HG03103 (cell line): ENCODE data around the gene NUTF2.
"Not testable (repeated sequence)": the region's sequence is repeated elsewhere in the genome, so short reads cannot be mapped to it uniquely, and the experiment has no call there.

Source experiments
- ATAC-seq: cut with Tn5 transposase; IDR thresholded peaks from one replicate; pipeline ENCODE4 v1.9.1; 2021; ENCODE audit warnings: low read depth; ENCODE audit not compliant: unreplicated experiment

NUTF2 gene

DNA sequence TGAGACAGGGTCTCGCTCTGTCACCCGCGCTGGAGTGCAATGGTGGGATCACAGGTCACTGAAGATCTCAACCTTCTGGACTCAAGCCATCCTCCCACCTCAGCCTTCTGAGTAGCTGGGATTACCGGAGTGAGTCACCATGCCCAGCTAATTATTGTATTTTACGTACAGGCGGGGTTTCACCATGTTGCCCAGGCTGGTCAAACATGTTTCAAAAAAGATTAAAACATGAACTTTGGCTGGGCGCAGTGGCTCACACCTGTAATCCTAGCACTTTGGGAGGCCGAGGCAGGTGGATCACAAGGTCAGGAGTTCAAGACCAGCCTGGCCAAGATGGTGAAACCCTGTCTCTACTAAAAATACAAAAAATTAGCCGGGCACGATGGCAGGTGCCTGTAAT is 9.5 kb upstream of the NUTF2 start:
- ATAC-seq: not testable (repeated sequence)

DNA sequence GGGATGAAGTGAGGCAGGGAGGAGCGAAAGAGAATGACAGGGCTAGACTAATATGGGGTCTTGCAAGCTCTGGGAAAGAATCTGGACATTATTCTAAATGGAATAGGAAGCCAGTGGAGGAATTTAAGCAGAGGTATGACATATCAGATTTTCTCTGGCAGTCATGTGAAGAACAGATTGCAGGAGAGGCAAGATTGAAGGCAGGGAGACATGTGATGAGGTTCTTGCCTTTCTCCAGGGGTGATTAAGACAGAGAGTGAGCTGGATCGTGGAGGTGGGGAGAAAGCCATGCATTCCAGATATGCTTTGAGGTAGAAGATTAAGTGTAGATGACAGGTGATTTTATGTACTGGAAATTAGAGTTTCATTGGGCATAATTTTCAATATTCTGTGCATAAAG is 8.9 kb upstream of the NUTF2 start:
- no peak for ATAC-seq

DNA sequence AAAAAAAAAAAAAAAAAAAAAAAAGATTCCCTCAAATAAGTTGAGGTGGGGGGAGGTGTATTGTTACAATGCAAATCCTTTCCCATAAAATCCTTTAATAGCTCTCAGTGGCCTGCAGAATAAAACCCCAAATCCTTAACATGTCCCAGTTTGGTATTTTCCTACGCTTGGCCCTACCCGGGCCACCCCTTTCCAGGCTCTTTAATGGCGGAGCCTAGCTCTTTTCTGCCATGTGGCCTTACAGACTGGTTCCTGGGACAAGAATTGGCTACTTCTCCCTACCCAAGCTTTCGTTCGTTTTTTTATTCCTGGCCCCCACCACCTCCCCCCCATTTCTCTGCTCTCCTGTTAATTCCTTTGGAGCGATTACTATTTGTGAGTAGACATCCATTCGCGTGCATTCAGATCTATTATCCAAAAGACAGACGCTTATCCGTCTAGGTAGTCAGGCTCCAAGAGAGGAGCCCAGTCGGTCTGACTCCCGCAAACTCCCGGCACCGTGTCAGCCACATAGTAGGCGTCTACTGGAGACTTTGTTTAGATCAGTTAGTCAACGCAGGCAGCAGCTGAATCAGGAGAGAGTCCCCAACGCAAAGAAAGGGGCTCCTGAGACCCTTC is 5.4 kb upstream of the NUTF2 start:
- ATAC-seq: no peak

DNA sequence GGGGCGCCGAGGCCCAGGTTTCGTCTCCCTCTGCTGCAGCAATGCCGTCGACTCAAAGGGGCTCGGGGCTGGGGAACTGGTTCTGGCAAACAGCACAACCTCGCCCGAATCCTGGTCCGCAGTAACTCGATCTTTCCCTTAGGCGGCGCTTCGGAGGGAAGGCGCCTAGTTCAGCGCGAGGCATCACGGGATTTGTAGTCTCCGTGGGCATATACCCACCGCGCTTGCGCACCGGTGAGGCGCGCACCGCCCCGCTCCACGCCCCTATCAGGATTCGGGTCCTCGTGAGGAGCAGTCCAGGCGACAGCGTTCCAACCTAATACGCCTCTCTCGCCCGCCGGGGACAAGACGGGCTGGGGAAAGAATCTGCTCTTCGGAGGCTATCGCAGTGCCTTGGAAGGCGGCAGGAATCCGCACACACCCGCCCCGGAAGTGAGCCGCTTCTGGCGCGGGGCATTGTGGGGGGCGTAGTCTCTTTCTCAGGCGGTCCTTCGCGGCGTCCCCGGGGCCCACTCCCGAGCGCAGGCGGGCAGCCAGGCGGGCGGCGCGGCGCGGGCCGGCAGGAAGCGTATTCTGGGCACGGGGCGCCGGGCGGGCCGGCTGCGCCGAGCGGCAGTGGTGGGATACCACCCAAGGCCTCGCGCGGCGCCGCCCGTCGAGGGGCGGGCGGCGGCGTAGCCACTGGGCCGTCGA is 4.8 kb upstream of the NUTF2 start, which contains the start of gene THAP11:
TSS of gene THAP11 (plus strand) at position 505 of the 693 bp plus-strand sequence. CDS start 235 bp downstream, outside the sequence.
- peak; percentile 34 for ATAC-seq

DNA sequence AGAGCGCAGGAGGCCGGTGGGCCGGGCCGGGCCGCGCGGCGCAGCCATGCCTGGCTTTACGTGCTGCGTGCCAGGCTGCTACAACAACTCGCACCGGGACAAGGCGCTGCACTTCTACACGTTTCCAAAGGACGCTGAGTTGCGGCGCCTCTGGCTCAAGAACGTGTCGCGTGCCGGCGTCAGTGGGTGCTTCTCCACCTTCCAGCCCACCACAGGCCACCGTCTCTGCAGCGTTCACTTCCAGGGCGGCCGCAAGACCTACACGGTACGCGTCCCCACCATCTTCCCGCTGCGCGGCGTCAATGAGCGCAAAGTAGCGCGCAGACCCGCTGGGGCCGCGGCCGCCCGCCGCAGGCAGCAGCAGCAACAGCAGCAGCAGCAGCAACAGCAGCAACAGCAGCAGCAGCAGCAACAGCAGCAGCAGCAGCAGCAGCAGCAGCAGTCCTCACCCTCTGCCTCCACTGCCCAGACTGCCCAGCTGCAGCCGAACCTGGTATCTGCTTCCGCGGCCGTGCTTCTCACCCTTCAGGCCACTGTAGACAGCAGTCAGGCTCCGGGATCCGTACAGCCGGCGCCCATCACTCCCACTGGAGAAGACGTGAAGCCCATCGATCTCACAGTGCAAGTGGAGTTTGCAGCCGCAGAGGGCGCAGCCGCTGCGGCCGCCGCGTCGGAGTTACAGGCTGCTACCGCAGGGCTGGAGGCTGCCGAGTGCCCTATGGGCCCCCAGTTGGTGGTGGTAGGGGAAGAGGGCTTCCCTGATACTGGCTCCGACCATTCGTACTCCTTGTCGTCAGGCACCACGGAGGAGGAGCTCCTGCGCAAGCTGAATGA is 4.0 kb upstream of the NUTF2 start:
- ATAC-seq: peak; percentile 2

DNA sequence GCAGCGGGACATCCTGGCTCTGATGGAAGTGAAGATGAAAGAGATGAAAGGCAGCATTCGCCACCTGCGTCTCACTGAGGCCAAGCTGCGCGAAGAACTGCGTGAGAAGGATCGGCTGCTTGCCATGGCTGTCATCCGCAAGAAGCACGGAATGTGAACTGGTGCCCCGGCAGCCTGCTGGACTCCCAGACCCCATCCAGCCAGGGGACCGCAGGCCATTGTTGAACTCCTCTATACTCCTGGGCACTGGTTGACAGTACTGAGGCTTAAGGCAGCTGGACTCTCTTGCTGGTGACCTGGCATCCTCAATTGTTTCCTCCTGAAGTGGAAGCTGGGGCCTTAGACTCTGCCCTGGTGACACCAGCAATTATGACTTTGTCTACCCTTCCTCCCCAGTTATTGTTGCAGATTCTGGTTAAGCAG is 3.4 kb upstream of the NUTF2 start:
- no peak for ATAC-seq

DNA sequence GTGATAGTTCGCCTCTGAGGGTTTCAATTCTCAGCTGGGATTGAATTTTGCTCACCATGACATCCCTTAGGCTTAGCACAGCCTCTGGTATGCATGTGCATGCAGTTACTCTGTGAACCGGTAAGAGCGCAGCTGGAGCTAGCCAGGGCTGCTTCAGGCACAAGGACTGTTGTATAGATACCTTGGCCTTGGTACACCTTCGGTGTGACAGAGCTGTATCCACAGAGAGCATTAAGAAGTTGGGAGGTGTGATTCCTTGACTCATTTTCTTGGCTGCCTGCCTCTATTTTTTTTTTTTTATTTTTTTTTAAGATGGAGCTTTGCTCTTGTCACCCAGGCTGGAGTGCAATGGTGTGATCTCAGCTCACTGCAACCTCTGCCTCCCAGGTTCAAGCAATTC is 2.2 kb upstream of the NUTF2 start:
- ATAC-seq: no peak

DNA sequence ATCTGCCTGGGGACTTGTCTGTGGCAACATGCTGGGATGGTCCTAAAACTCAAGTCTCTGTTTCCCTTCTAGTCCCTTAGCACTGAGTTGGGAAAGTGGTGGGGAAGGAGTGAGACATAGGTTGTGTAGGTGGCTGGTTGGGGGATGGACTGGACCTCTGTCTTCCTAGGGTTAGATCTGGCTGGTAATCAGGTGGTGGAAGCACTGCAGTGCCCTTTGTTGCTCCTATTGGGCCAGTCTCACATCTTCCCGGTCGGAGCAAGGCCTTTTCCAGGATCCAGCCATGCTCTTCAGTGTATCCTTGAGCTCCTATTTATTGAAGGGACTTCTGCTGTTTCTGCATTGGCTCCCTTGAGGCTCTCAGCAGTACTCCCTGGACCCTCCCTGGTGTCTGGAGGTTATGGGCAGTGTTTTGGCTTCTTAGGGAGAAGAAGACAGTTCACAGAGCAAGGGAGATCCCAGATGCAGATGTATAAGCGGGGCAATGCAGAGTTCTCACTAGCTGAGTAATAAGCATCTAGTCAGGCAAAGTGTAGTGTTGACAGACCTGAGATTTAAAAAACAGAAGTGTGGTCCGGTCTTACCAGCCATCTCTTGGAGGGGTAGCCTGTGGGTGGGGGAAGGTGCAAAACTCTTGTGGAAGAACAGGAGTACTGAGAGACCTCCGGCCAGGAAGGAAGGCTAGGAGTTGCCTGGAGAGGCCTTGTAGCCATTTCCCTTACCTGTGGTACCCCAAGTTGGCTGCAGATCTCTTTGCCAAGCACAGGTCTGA is 1.3 kb upstream of the NUTF2 start:
- no peak for ATAC-seq

DNA sequence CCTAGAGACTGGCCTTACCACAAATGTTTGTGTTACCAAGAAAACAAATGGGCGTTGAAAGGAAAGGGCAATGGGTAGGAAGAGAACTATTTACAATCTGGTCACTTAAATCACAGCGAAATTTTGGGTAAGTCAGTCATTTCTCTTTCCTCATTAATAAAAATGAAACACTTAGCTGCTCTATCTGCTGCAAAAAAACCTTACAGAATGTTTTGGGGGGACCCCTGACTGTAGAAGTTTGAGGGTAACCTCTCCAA is 742 bp upstream of the NUTF2 start:
- ATAC-seq: no peak

DNA sequence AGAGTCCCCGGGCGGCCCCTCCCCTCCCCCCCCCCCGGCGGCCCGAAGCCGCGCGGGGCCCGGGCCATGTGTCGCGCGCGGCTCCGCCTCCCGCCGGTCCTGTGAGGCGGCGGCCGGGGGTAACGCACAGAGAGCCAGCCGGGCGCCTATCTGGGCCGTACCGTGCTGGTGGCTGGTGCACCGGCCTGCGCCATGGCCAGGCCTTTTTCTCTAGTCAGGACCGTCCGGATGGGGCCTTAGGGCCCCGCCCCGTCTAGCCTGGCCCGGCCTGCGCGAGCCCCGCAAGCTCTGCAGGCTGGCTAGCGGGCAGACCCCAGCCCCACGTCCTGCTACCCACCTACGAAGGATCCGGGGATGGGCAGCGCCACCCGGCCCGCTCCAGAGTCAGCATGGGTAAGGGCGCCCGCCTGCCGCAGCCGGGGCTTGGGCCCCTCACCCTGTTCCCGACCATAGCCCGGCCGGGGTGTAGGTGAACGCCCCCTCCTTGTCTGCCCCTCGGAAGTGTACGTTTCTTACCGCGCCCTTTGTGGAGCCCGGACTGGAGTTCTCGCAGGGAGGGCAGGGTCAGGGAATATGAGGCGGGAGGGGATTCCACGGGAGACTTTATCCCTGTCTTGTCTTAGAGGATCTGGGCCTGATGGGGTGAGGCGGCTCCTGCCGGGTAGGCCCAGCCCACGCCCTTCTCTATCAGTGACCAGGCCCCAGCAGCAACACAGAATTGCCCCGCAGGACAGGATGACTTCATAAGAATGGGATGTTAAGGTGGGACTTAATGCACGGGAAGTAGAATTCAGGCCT is 530 bp downstream of the NUTF2 start, which contains the start of gene CENPT:
TSS of gene CENPT (minus strand) at position 630 of the 798 bp plus-strand sequence. CDS start 13,834 bp downstream, outside the sequence.
- ATAC-seq: peak; percentile 36

DNA sequence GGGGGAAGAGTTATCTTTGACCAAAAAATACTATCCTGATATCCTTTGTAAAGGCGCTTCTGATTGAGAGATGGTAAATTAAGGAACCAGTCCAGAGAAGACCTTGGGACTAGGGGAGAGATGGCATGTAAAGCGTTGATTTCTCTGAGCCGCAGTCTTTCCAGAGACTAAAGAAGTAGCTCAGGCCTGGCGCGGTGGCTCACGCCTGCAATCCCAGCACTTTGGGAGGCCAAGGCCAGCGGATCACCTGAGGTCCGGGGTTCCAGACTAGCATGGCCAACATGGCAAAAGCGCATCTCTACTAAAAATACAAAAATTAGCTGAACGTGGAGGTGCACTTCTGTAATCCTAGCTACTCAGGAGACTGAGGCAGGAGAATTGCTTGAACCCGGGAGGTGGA is 1.4 kb downstream of the NUTF2 start:
- no peak for ATAC-seq

DNA sequence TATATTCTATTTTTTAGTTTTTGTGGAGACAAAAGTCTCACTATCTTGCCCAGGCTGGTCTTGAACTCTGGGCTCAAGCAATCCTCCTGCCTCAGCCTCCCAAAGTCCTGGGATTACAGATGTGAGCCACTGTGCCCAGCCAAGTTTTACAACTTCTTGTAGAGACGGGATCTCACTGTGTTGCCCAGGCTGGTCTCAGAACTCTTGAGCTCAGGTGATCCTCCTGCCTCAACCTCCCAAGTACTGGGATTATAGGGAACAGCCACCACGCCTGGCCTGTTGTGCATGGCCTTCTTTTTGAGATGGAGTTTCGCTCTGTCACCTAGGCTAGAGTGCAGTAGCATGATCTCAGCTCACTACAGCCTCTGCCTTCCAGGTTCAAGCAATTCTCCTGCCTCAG is 6.9 kb downstream of the NUTF2 start:
- no peak for ATAC-seq

DNA sequence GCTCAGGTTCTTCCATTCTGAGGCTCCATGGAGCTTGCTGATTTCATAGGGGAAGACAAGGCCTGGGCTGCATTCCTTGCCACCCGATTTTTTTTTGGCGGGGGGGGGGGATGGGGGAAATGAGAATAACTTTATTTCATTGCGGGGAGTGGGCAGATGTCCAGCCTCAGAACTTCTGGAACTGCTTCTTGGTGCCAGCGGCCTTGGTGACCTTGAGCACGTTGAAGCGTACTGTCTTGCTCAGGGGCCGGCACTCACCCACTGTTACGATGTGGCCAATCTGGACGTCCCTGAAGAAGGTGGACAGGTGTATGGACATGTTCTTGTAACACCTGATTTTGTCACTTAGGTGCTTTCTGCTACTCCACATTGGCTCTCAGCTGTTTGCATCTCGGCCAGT is 9.1 kb downstream of the NUTF2 start:
- ATAC-seq: no peak

DNA sequence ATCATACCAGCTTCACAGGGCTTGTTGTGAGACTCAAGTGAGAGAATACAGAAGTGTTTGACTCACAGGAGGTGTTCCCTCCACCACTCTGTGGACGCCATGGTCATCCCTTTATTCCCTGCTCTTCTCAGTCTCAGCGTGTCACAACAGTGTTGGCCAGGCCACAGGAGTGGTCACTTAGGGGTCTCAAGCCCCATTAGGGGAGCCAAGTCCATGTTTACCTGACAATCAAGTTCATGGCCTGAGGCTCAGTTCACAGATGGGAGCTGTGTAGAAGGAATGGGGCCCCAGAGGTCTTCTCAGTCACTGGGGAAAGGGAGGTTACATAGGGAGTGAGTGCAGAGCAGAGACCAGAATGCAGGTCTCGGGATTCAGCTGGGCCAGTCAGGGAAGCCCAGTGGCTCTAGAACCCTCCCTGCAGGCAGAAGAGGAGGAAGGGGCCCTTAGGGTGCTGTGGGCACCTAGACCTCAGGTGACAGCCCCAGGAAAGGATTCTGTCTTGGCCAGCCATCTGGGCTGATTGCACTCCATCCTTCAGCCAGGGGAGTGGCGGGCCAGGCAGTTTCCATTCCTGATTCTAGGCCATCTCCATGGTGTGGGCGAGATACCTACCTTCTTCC is 10.3 kb downstream of the NUTF2 start:
- no peak for ATAC-seq

DNA sequence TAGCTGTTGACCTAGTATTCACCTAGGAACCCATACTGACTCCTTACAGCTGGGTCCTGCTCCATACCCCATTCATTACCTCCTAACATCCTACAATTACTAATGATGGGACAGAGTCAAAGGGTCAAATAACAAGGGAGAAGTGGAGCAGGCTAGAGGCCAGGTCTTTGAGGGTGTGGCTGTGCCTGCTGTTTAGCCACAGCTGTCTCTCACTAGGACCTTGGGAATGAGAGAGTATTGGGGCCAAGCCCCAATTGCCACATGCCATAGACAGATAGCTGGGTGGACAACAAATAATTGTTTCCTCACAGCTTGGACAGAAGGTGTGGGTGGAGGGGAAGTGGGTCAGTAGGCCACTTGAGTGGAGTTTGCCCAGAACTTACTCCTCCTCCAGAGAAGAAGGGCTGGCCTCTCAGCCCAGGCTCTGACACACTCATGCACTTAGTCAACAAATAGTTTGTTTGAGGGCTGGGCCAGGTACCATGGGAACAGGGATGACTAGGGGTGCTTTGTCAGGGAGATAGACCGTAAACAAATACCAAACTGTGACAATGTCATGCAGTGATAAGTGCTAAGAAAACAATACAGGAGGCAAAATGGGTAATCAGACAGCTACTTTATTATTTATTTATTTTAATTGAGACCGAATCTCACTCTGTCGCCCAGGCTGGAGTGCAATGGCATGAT is 11.0 kb downstream of the NUTF2 start:
- ATAC-seq: no peak

DNA sequence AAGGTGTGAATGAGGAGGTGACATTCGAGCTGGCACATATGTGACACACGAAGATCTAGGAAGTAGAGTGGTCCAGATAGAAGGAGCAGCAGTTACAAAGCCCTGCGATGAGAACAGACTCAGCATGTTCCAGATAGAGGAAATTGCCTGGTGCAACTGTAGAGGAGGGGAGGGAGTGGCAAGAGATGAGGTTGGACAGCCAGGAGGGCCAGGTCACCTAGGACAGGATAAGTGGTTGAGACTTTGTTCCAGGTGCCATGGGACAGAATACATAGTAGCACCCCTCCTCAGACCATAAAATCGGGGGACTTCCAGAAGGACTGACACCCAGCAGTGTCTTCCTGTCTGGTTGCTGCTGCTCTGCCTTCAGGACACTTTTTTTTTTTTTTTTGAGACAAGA is 11.8 kb downstream of the NUTF2 start:
- ATAC-seq: no peak

DNA sequence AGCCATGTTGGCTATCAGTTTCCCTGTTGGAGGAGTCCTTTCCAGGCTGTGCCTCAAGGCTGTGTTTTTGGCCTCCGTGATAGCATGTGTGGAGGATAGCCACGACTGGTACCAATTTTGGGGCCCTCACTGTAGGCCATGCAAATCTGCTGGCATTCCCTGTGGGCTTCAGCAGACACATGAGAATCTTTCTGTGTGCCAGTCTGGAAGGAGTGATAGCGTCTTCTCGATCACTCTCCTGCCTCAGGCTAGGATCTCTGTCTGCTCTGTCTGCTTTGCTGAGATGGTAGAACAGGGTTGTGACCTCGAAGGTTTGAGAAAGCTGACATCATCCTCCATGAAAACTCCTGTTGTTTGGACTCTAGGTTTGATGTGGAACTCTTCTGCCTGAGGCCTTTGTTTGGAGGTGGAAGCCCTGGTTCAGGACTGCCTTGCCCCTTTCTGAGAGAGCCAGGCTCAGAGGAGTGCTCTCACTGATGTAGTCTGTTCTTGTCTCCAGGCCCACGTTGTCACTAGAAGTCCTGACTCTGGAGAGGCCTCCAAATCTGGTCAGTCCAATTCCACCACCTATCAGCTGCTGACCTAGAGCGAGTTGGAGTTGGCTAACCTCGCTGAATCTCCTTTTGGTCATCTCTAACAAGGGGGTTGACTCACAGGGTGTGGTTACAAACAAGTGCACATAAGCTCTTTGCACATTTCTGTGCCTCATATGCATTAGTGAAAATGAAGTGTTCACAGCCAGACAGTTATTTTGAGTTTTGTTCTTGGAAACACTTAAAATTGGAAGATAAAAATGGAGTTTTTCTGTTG is 14.1 kb downstream of the NUTF2 start:
- ATAC-seq: no peak

DNA sequence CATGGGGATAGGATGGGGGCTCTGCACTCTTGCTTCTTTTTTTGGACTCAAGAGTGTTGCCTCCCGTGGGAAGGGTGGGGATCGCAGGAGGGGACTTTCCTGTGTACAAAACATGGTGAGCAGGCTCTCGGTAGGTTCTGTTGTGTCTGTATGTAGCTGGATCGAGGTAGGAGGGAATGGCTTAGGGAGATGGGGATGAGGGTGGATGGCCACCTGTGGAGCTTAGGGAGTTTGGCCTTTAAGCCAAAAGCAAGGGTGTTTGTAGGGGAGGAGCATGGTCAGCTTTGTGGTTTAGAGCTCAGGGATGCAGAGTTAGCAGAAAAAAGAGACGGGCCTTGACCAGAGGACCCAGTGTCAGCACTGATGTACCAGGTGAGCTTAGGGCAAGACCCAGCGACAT is 15.1 kb downstream of the NUTF2 start:
- no peak for ATAC-seq
